ENCODE data around the gene EIF2B2.

GRCh38 chr14:75013290-75013689 lies 10.6 kb downstream of the EIF2B2 start:
- no peak for TF ChIP-seq POLR2A (IDR thresholded peaks at IDR 0.05; ENCODE audit: low read length)
- no peak for TF ChIP-seq GATA1 (IDR thresholded peaks at IDR 0.05; ENCODE audit: low read depth, low read length)
